ENCODE data around the gene POLR2I.

GRCh38 chr19:36090910-36091695 lies 23.6 kb downstream of the POLR2I start:
- TF ChIP-seq CTCF (IDR thresholded peaks at IDR 0.05) (no peak), POLR2A (IDR thresholded peaks at IDR 0.05) (no peak)
